ENCODE results near the gene ARAP3. TPM values are rescaled to one million over a fixed set of nuclear protein-coding genes. Genes with fewer than 3 reads are reported as not detected.

ARAP3 gene
- total and polyA plus RNA-seq, 9 of the 15 experiments (the other 6 are each of a cell fraction or from before 2014, with no cell fraction given) = 0.83 to 25.7 (median 6.4) TPM

DNA sequence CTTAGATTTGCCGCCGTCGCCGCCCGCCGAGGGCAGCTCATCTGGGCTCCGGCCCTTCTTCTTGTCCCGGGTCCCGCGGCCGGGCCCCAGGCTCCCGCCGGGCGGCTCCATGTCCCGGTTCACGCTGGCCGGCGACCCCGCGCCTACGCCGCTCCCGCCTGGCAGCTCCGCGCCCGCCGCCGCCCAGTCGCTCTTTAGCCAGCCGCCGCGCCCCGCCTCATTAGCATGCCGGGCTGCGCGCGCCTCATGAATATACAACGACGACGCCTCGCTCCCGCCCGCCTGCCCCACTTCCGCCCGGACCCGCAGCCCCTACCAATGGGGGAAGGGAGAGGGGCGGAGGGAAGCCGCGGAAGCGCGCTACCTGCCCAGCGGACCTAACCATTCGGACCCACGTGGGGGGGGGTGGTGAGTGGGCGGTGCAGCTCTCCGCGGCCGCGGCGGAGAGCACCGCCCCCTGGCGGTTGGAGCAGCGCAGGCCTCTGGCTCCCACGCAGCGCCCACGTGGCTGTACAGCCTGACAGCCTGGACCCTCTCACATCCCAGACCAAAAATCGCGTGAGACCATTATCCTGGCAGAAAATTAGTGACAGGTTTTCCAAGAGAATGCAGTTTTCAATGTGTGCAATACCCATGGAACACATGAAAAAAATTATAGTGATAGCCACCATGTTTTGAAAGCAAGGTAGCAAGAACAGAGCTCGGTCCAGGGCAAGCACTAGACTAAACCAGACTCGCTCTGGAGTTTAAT lies 63.1 kb downstream of the ARAP3 start, which contains the start of gene DIAPH1 (continued):
- TF ChIP-seq CREB1 (IDR thresholded peaks at IDR 0.05) (peak; percentile 81), CREB1 (CRISPR knock-in tag; IDR thresholded peaks at IDR 0.05) (peak; percentile 86; the same call in 1 of the 2 replicates), DACH1 (IDR thresholded peaks at IDR 0.05; ENCODE audit: partially characterized antibody) (no peak), RBM17 (IDR thresholded peaks at IDR 0.05; ENCODE audit: borderline replicate concordance, low read depth, low read length) (no peak), SUPT5H (IDR thresholded peaks at IDR 0.05) (no peak), RBFOX2 (IDR thresholded peaks at IDR 0.05; ENCODE audit: low read depth, low read length) (peak; percentile 94), ZNF175 (CRISPR knock-in tag; IDR thresholded peaks at IDR 0.05; ENCODE audit: low read depth) (0 out of 2 replicates have a peak, but pooled peaks have one; percentile 44), TAF15 (IDR thresholded peaks at IDR 0.05; ENCODE audit: low read depth, low read length) (no peak), E2F5 (CRISPR knock-in tag; IDR thresholded peaks at IDR 0.05) (no peak), NFRKB (IDR thresholded peaks at IDR 0.05; ENCODE audit: low read depth) (no peak), MCM5 (IDR thresholded peaks at IDR 0.05; ENCODE audit: low read depth) (no peak), ASH1L (IDR thresholded peaks at IDR 0.05; ENCODE audit: borderline replicate concordance, low read depth, partially characterized antibody) (peak; percentile 21), TCFL5 (CRISPR knock-in tag; conservative IDR thresholded peaks at IDR 0.05) (no peak), BRF1 (IDR thresholded peaks at IDR 0.05; ENCODE audit: borderline replicate concordance, extremely low read depth, insufficient read length) (no peak), ZEB2 (IDR thresholded peaks at IDR 0.05) (peak; percentile 63; the same call in 1 of the 2 replicates), RAD21 (CRISPR knock-in tag; conservative IDR thresholded peaks at IDR 0.05 in 1 of 2, IDR thresholded peaks at IDR 0.05 in 1 of 2) (peak; percentile 97 to 100)
- TF ChIP-seq, protein P1, sequence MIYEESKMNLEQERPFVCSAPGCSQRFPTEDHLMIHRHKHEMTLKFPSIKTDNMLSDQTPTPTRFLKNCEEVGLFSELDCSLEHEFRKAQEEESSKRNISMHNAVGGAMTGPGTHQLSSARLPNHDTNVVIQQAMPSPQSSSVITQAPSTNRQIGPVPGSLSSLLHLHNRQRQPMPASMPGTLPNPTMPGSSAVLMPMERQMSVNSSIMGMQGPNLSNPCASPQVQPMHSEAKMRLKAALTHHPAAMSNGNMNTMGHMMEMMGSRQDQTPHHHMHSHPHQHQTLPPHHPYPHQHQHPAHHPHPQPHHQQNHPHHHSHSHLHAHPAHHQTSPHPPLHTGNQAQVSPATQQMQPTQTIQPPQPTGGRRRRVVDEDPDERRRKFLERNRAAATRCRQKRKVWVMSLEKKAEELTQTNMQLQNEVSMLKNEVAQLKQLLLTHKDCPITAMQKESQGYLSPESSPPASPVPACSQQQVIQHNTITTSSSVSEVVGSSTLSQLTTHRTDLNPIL (CRISPR knock-in tag; IDR thresholded peaks at IDR 0.05) = no peak
- TF ChIP-seq, protein P2, sequence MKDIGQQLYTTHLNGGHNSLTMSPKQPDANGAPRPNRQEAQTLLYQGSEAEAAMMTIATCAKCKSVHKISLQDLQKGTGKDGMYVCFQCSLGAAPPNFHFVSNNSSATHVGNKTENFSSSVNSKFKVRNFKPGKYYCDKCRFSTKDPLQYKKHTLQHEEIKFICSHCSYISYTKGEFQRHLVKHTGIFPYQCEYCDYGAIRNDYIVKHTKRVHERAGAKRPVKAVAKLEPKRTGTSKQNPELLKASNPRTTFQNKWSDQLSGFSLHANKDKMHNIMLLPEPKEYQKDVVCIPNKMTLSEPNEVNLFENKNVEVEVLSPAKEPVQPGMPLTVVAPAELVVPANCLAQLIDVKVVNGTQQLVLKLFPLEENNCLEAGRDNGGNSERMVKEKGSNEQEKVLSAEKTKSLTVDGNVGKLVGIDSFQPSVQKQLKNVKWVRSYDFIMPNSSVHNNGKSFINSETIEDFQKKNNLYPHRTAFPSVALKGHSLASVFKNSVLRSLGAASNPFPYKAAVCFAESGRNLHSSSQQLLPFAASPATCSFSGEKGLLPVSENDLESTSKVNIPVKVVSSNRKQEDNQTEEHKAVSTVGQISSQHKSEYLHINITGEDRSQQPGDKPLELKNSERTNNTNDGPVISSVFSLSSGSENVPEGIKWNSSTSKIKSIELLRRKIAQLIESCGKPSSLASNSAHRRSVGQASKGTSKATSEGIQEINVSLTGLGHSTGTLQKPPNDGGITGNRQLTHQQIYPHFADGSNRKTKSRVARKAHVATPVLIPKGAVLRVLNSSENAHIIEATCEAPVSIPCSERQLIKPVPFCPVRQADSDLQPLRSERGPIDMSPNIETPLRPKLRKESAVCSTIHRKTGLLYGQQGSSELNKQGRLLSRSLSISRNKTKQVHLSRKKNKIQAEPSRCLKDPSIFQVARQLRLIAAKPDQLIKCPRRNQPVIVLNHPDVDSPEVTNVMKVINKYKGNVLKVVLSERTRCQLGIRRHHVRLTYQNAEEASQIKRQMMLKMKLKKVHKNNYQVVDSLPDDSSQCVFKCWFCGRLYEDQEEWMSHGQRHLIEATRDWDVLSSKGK (CRISPR knock-in tag; IDR thresholded peaks at IDR 0.05) = no peak
- TF ChIP-seq, protein P3, sequence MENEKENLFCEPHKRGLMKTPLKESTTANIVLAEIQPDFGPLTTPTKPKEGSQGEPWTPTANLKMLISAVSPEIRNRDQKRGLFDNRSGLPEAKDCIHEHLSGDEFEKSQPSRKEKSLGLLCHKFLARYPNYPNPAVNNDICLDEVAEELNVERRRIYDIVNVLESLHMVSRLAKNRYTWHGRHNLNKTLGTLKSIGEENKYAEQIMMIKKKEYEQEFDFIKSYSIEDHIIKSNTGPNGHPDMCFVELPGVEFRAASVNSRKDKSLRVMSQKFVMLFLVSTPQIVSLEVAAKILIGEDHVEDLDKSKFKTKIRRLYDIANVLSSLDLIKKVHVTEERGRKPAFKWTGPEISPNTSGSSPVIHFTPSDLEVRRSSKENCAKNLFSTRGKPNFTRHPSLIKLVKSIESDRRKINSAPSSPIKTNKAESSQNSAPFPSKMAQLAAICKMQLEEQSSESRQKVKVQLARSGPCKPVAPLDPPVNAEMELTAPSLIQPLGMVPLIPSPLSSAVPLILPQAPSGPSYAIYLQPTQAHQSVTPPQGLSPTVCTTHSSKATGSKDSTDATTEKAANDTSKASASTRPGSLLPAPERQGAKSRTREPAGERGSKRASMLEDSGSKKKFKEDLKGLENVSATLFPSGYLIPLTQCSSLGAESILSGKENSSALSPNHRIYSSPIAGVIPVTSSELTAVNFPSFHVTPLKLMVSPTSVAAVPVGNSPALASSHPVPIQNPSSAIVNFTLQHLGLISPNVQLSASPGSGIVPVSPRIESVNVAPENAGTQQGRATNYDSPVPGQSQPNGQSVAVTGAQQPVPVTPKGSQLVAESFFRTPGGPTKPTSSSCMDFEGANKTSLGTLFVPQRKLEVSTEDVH (IDR thresholded peaks at IDR 0.05; ENCODE audit: low read depth, partially characterized antibody) = peak; percentile 83

Data from K562 (cell line).